ENCODE measurements around the gene CCL8.
A peak's percentile ranks its signal among the peaks of the same experiment; 100 is the strongest.

The CCL8 gene

GRCh38 chr17:34319039-34319483 is at the start of gene CCL8:
Gene CCL8 (plus strand): TSS chr17:34319435. CDS start chr17:34319502, 67 bp downstream.
- DNase-seq = no peak

GRCh38 chr17:34269969-34270368 is 49.3 kb upstream of the CCL8 start, which contains the start of gene CCL7:
Gene CCL7 (plus strand): TSS chr17:34270221. CDS start chr17:34270291, 70 bp downstream.
- DNase-seq = no peak

GRCh38 chr17:34275881-34276280 is 43.4 kb upstream of the CCL8 start:
- DNase-seq = no peak

- no peak for DNase-seq
Measured at GRCh38 chr17:34276826-34277225, 42.4 kb upstream of the CCL8 start.

GRCh38 chr17:34283571-34283970 is 35.7 kb upstream of the CCL8 start:
- DNase-seq = no peak

GRCh38 chr17:34285286-34285792 is 33.9 kb upstream of the CCL8 start, which contains the start of gene CCL11:
Gene CCL11 (plus strand): TSS chr17:34285742. CDS start chr17:34285809, 67 bp downstream.
- no peak for DNase-seq

GRCh38 chr17:34287875-34288274 is 31.4 kb upstream of the CCL8 start:
- DNase-seq = no peak

GRCh38 chr17:34290586-34290985 is 28.6 kb upstream of the CCL8 start:
- DNase-seq = peak; percentile 20

- peak; percentile 68 for DNase-seq
Measured at GRCh38 chr17:34291721-34292348, 27.4 kb upstream of the CCL8 start.

GRCh38 chr17:34299027-34299426 is 20.2 kb upstream of the CCL8 start:
- DNase-seq = peak; percentile 40

- DNase-seq = peak; percentile 63
Measured at GRCh38 chr17:34299956-34300577, 19.2 kb upstream of the CCL8 start.

GRCh38 chr17:34300652-34301370 is 18.4 kb upstream of the CCL8 start:
- DNase-seq = peak; percentile 78

- peak; percentile 24 for DNase-seq
Measured at GRCh38 chr17:34301986-34302385, 17.2 kb upstream of the CCL8 start.

- DNase-seq = peak; percentile 4
Measured at GRCh38 chr17:34302636-34303035, 16.6 kb upstream of the CCL8 start.

GRCh38 chr17:34303606-34304005 is 15.6 kb upstream of the CCL8 start:
- peak; percentile 46 for DNase-seq

GRCh38 chr17:34305061-34305460 is 14.2 kb upstream of the CCL8 start:
- peak; percentile 21 for DNase-seq

GRCh38 chr17:34305606-34306005 is 13.6 kb upstream of the CCL8 start:
- DNase-seq = peak; percentile 22

GRCh38 chr17:34306466-34306865 is 12.8 kb upstream of the CCL8 start:
- DNase-seq = peak; percentile 58

- DNase-seq = peak; percentile 20
Measured at GRCh38 chr17:34307110-34307509, 12.1 kb upstream of the CCL8 start.

- DNase-seq = no peak
Measured at GRCh38 chr17:34308371-34308770, 10.9 kb upstream of the CCL8 start.

GRCh38 chr17:34311291-34311690 is 7.9 kb upstream of the CCL8 start:
- peak; percentile 38 for DNase-seq

- no peak for DNase-seq
Measured at GRCh38 chr17:34312080-34312479, 7.2 kb upstream of the CCL8 start.

GRCh38 chr17:34313164-34313563 is 6.1 kb upstream of the CCL8 start:
- DNase-seq = peak; percentile 13

- DNase-seq = peak; percentile 23
Measured at GRCh38 chr17:34314279-34314678, 5.0 kb upstream of the CCL8 start.

Measured in islet precursor cell (in vitro differentiated cells).